ENCODE measurements around the gene LNX1.
A peak's percentile ranks its signal among the peaks of the same experiment; 100 is the strongest.

Gene LNX1

GRCh38 chr4:53559021-53559620 is 32.2 kb downstream of the LNX1 start:
- TF ChIP-seq MYC (IDR thresholded peaks at IDR 0.05; ENCODE audit: low read depth, low read length) (no peak), CTCF (IDR thresholded peaks at IDR 0.05; ENCODE audit: low read depth, low read length) (no peak), MAX (IDR thresholded peaks at IDR 0.05; ENCODE audit: low read depth, low read length) (no peak), POLR2A (IDR thresholded peaks at IDR 0.05; ENCODE audit: extremely low read depth, insufficient read length) (no peak)
- DNase-seq (ENCODE audit: low read depth), result no peak
- no peak overlapping the region for H3K4me3 ChIP-seq (ENCODE audit: low read depth, low read length)

GRCh38 chr4:53558065-53558801 is 33.1 kb downstream of the LNX1 start:
- TF ChIP-seq CTCF (IDR thresholded peaks at IDR 0.05; ENCODE audit: low read depth, low read length), result no peak
- no peak for TF ChIP-seq POLR2A (IDR thresholded peaks at IDR 0.05; ENCODE audit: extremely low read depth, insufficient read length)
- no peak for TF ChIP-seq MYC (IDR thresholded peaks at IDR 0.05; ENCODE audit: low read depth, low read length)
- no peak for TF ChIP-seq MAX (IDR thresholded peaks at IDR 0.05; ENCODE audit: low read depth, low read length)
- DNase-seq (ENCODE audit: low read depth), result peak; percentile 69
- H3K4me3 ChIP-seq (ENCODE audit: low read depth, low read length), result no peak overlapping the region

- peak; percentile 16 for DNase-seq (ENCODE audit: low read depth)
- TF ChIP-seq POLR2A (IDR thresholded peaks at IDR 0.05; ENCODE audit: extremely low read depth, insufficient read length) (no peak), MYC (IDR thresholded peaks at IDR 0.05; ENCODE audit: low read depth, low read length) (no peak), CTCF (IDR thresholded peaks at IDR 0.05; ENCODE audit: low read depth, low read length) (no peak), MAX (IDR thresholded peaks at IDR 0.05; ENCODE audit: low read depth, low read length) (no peak)
- H3K4me3 ChIP-seq (ENCODE audit: low read depth, low read length), result no peak overlapping the region
Measured at GRCh38 chr4:53557669-53558064, 33.6 kb downstream of the LNX1 start.

GRCh38 chr4:53556651-53557050 is 34.6 kb downstream of the LNX1 start:
- DNase-seq (ENCODE audit: low read depth), result no peak
- TF ChIP-seq CTCF (IDR thresholded peaks at IDR 0.05; ENCODE audit: low read depth, low read length) (no peak), MYC (IDR thresholded peaks at IDR 0.05; ENCODE audit: low read depth, low read length) (no peak), POLR2A (IDR thresholded peaks at IDR 0.05; ENCODE audit: extremely low read depth, insufficient read length) (no peak), MAX (IDR thresholded peaks at IDR 0.05; ENCODE audit: low read depth, low read length) (no peak)
- H3K4me3 ChIP-seq (ENCODE audit: low read depth, low read length), result no peak overlapping the region

- no peak overlapping the region for H3K4me3 ChIP-seq (ENCODE audit: low read depth, low read length)
- TF ChIP-seq CTCF (IDR thresholded peaks at IDR 0.05; ENCODE audit: low read depth, low read length) (no peak), MAX (IDR thresholded peaks at IDR 0.05; ENCODE audit: low read depth, low read length) (no peak), POLR2A (IDR thresholded peaks at IDR 0.05; ENCODE audit: extremely low read depth, insufficient read length) (no peak), MYC (IDR thresholded peaks at IDR 0.05; ENCODE audit: low read depth, low read length) (no peak)
- DNase-seq (ENCODE audit: low read depth), result no peak
Measured at GRCh38 chr4:53553486-53554210, 37.6 kb downstream of the LNX1 start.

Data from NB4 (cell line).